Testis (tissue), 3 donors: Measurements from ENCODE around the gene PIP4K2A. TPM values are rescaled to one million over a fixed set of nuclear protein-coding genes. Genes with fewer than 3 reads are reported as not detected.

Experiments
- DNase-seq: peaks from one replicate; pipeline ENCODE4 v3.0.0-alpha.2; 2019
- H3K27ac ChIP-seq, 2 donors: fragments of 200-600 bp; sonication (generic); one replicate each; pipeline ENCODE4 v1.5.1; 2019
- H3K27me3 ChIP-seq: fragments of 200-600 bp; sonication (generic); one replicate; pipeline ENCODE4 v1.5.1; 2019
- H3K36me3 ChIP-seq: fragments of 200-600 bp; sonication (generic); one replicate; pipeline ENCODE4 v1.5.1; 2017; ENCODE audit warnings: low read depth; ENCODE audit errors: missing control alignments
- H3K4me1 ChIP-seq: fragments of 200-600 bp; sonication (generic); one replicate; pipeline ENCODE4 v1.5.1; 2019
- H3K4me3 ChIP-seq, 2 donors: fragments of 200-600 bp; sonication (generic); one replicate each; pipeline ENCODE4 v1.5.1; 2017 to 2019
- H3K9me3 ChIP-seq: fragments of 200-600 bp; sonication (generic); one replicate; pipeline ENCODE4 v1.5.1; 2017
- CTCF ChIP-seq, 3 experiments: fragments of 450-650 bp in 2 of 3; fragments of 200-600 bp in 1 of 3; sonication (generic) in 1 of 3; IDR thresholded peaks; one replicate each; pipeline ENCODE4 v1.5.1; 2016 to 2019; ENCODE audit warnings: antibody characterized with exemption in 3 of 3, mild to moderate bottlenecking in 2 of 3, moderate library complexity in 1 of 3
- POLR2A ChIP-seq: fragments of 450-650 bp; IDR thresholded peaks from one replicate; pipeline ENCODE4 v1.6.1; 2017; ENCODE audit warnings: antibody characterized with exemption, mild to moderate bottlenecking, moderate library complexity
- WGBS, 2 donors: methylation state at CpG; one replicate each; pipeline ENCODE4 v1.1.5; 2018; 5-methylcytosine and 5-hydroxymethylcytosine counted together
- intact Hi-C: fragments of 100-400 bp; cut with DNase I; formaldehyde crosslinking; loops from one replicate; pipeline ENCODE4 v1.15.1; 2023; ENCODE audit warnings: low total_unique reads
- polyA plus RNA-seq: library from polyadenylated mRNA; stranded (reverse); fragments of 350-450 nt; fragmentation: Illumina TruSeq; extraction: RNeasy Lipid Tissue Mini Kit (QIAGEN cat#74804); gene quantifications from one replicate; pipeline ENCODE4 v1.2.3, GENCODE V29; 2014; ENCODE audit warnings: low read depth, low replicate concordance; ENCODE audit not compliant: insufficient read depth
- total RNA-seq, 2 donors: library from RNA; depleted of rRNA; stranded (reverse); fragments of >200 nt; gene quantifications; one replicate each; pipeline ENCODE4 v1.2.3, GENCODE V29; 2016

The PIP4K2A gene
- total and polyA plus RNA-seq, 3 donors from 2014 or later: 12.6 to 26.0 (median 15.8) TPM

DNA sequence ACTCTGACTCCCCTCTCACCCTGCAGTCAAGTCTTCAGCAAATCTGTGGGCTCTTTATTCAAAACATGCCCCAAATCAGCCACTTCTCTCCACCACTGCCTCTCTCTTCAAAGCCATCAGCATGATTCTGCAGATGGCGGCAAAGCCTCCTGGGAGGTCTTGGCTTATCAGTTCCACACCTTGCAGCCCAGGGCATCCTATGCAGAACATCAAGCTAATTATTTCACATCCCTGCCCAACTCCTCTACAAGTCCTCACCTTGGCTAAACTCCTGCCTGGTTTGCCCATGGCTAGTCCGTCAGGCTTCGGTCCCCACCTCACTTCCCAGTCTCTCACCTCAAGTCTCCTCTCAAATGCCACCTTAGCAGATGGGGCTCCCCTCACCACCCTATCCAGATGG is 70.2 kb downstream of the PIP4K2A start:
- 80 to 96% methylated on average over 3 of the region's 3 CpGs for WGBS, 2 donors
- H3K4me3 ChIP-seq: no peak overlapping the region
- DNase-seq: no peak
- intact Hi-C loops: no loop called here
- H3K27me3 ChIP-seq: no peaks in the 10 kb centered on the region
- no peaks in the 10 kb centered on the region for H3K9me3 ChIP-seq
- TF ChIP-seq CTCF (IDR thresholded peaks at IDR 0.05) (no peak), POLR2A (no peak)
- no peak overlapping the region for H3K27ac ChIP-seq
- H3K4me1 ChIP-seq: peaks cover 13% of the 10 kb centered on the region
- H3K36me3 ChIP-seq: no peaks in the 10 kb centered on the region

DNA sequence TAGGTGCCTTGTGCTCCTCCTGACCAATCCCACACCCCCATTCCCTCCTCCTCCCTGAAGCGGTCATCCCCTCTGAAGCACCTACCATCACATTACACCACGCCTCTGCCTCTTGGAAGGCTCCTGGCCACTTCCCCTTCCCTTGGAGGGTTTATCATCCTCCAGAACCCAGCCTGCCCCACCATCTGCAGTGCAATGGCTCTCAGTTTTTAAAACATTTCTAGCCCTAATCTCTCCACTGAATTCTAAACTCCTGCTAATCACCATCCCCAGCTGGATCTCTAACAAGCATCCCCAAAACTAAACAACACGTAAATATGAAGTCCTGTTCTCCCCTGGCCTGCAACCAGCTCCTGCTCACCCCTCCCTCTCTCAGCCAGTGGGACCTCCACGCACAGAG is 70.6 kb downstream of the PIP4K2A start:
- Histone ChIP-seq H3K4me3 (no peak overlapping the region), H3K27ac (no peak overlapping the region), H3K9me3 (no peaks in the 10 kb centered on the region), H3K4me1 (peaks cover 13% of the 10 kb centered on the region), H3K36me3 (no peaks in the 10 kb centered on the region), H3K27me3 (no peaks in the 10 kb centered on the region)
- intact Hi-C loops: no loop called here
- WGBS, 2 donors: 96 to 97% methylated on average over 4 of the region's 4 CpGs
- TF ChIP-seq CTCF (IDR thresholded peaks at IDR 0.05) (no peak), POLR2A (no peak)
- DNase-seq: no peak

DNA sequence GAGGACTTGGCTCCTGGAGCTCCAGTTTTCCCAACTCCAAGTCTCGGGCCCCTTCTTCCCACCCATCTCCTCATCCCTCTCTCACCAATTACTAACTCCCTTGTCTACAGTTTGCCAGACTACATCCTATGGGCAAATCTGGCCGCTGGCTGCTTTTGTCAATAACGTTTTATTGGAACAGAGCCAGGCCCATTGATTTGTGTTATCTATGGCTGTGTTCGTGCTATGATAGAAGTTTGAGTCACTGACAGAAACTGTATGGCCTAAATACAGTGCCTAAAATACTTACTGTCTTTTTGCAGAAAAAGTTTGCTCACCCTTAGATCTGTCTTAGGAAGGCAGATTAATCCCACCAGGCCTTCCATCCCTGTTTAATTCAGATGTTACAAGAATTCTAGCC is 71.3 kb downstream of the PIP4K2A start:
- 86 to 90% methylated on average over 4 of the region's 4 CpGs for WGBS, 2 donors
- H3K27me3 ChIP-seq: no peaks in the 10 kb centered on the region

GRCh38 chr10:22641743-22642142 is 72.6 kb downstream of the PIP4K2A start:
- no peak overlapping the region for H3K4me3 ChIP-seq
- intact Hi-C loops: no loop called here
- WGBS, 2 donors: 90 to 91% methylated on average over 5 of the region's 5 CpGs

More for the DNA sequence above, 71.3 kb downstream of the PIP4K2A start:
- Histone ChIP-seq H3K36me3 (no peaks in the 10 kb centered on the region), H3K9me3 (no peaks in the 10 kb centered on the region), H3K4me1 (peaks cover 10% of the 10 kb centered on the region), H3K4me3 (no peak overlapping the region), H3K27ac (no peak overlapping the region)
- no peak for TF ChIP-seq POLR2A
- TF ChIP-seq CTCF (IDR thresholded peaks at IDR 0.05): no peak
- no peak for DNase-seq
- intact Hi-C loops: no loop called here

More at GRCh38 chr10:22641743-22642142, 72.6 kb downstream of the PIP4K2A start:
- H3K27me3 ChIP-seq: no peaks in the 10 kb centered on the region
- H3K9me3 ChIP-seq: no peaks in the 10 kb centered on the region
- H3K4me1 ChIP-seq: no peaks in the 10 kb centered on the region
- TF ChIP-seq POLR2A (no peak), CTCF (IDR thresholded peaks at IDR 0.05) (no peak)
- DNase-seq: no peak
- no peak overlapping the region for H3K27ac ChIP-seq
- no peaks in the 10 kb centered on the region for H3K36me3 ChIP-seq
